H1 (cell line): ENCODE measurements around the gene B4GALNT3. TPM values are rescaled to one million over a fixed set of nuclear protein-coding genes. Genes with fewer than 3 reads are reported as not detected.
A peak's percentile ranks its signal among the peaks of the same experiment; 100 is the strongest.

Experiments used
- CTCF ChIA-PET: fragments of 300-600 bp; sonication (Branson Sonifier 250); formaldehyde crosslinking; loops from one replicate; lab custom pipeline; 2021; ENCODE audit not compliant: partially characterized antibody; lab: Charles Lee
- POLR2A ChIA-PET: fragments of 300-600 bp; sonication (Branson Sonifier 250); formaldehyde crosslinking; loops from one replicate; lab custom pipeline; 2021; ENCODE audit warnings: inconsistent platforms; ENCODE audit not compliant: partially characterized antibody; lab: Charles Lee
- DNase-seq, 2 experiments: peaks; one replicate each; pipeline versions ENCODE4 v3.0.0 to v3.0.0-alpha.2; 2010 to 2022; ENCODE audit warnings: low spot score in 2 of 2, low read depth in 1 of 2, mixed read lengths in 1 of 2
- FAIRE-seq: peaks from 2 replicates; lab custom pipeline; 2011; peaks lifted over from hg19 to GRCh38; lab: Jason Lieb, UNC
- H2AFZ ChIP-seq: 2 replicates; pipeline ENCODE4 v1.8.1; 2012; ENCODE audit warnings: low read length, inconsistent platforms
- H2AK5ac ChIP-seq: 2 replicates; pipeline ENCODE4 v1.6.1; 2013; ENCODE audit warnings: low read depth, low read length
- H2BK120ac ChIP-seq: replicated peaks from 2 replicates; pipeline ENCODE3; 2013; ENCODE audit warnings: low read depth, low read length, inconsistent platforms
- H2BK12ac ChIP-seq: 2 replicates; pipeline ENCODE4 v1.6.1; 2013; ENCODE audit warnings: low read depth, low read length
- H2BK15ac ChIP-seq: 2 replicates; pipeline ENCODE4 v1.6.1; 2013; ENCODE audit warnings: low read length
- H2BK20ac ChIP-seq: 2 replicates; pipeline ENCODE4 v1.6.1; 2013; ENCODE audit warnings: low read length
- H2BK5ac ChIP-seq: 2 replicates; pipeline ENCODE4 v1.6.1; 2013; ENCODE audit warnings: low read depth, low read length
- H3K14ac ChIP-seq: 2 replicates; pipeline ENCODE4 v1.6.1; 2013; ENCODE audit warnings: inconsistent platforms; ENCODE audit not compliant: insufficient read length
- H3K18ac ChIP-seq: 2 replicates; pipeline ENCODE4 v1.6.1; 2013; ENCODE audit warnings: low read length; ENCODE audit errors: extremely low read depth
- H3K23ac ChIP-seq: 2 replicates; pipeline ENCODE4 v1.6.1; 2013; ENCODE audit warnings: inconsistent platforms; ENCODE audit not compliant: insufficient read length
- H3K23me2 ChIP-seq: 2 replicates; pipeline ENCODE4 v1.6.1; 2013; ENCODE audit warnings: low read depth, low read length
- H3K27ac ChIP-seq: 2 replicates; pipeline ENCODE4 v1.6.1; 2011; ENCODE audit warnings: low read depth, low read length, inconsistent platforms
- H3K27me3 ChIP-seq, 4 experiments: replicated peaks in 1 of 4; 1 replicate in 1 of 4; 2 replicates in 3 of 4; pipeline versions ENCODE4 v1.6.1 to v1.8.1; 2011 to 2013; ENCODE audit warnings: low read length in 3 of 4, mild to moderate bottlenecking in 3 of 4, inconsistent platforms in 2 of 4, mixed read lengths in 2 of 4, moderate library complexity in 1 of 4; ENCODE audit not compliant: control insufficient read depth in 3 of 4, insufficient read depth in 3 of 4; ENCODE audit errors: extremely low read depth in 1 of 4
- H3K36me3 ChIP-seq, 4 experiments: 2 replicates each; pipeline versions ENCODE4 v1.6.1 to v1.8.1; 2011 to 2013; ENCODE audit warnings: mild to moderate bottlenecking in 4 of 4, low read length in 3 of 4, moderate library complexity in 2 of 4, control low read depth in 1 of 4, inconsistent platforms in 1 of 4; ENCODE audit not compliant: insufficient read depth in 4 of 4, control insufficient read depth in 2 of 4
- H3K4ac ChIP-seq: replicated peaks from 2 replicates; pipeline ENCODE3; 2013; ENCODE audit warnings: low read length, low read depth, mixed read lengths, inconsistent platforms; ENCODE audit not compliant: insufficient read length
- H3K4me1 ChIP-seq, 4 experiments: replicated peaks in 1 of 4; 1 replicate in 1 of 4; 2 replicates in 3 of 4; pipeline versions ENCODE4 v1.6.1 to v1.8.1; 2011 to 2013; ENCODE audit warnings: low read length in 3 of 4, inconsistent platforms in 2 of 4, mixed read lengths in 1 of 4; ENCODE audit not compliant: insufficient read depth in 4 of 4, control insufficient read depth in 3 of 4
- H3K4me2 ChIP-seq, 2 experiments: 2 replicates each; pipeline versions ENCODE4 v1.6.1 to v1.8.1; 2011 to 2013; ENCODE audit warnings: low read depth in 2 of 2, low read length in 2 of 2, control low read depth in 1 of 2, inconsistent platforms in 1 of 2, mild to moderate bottlenecking in 1 of 2; ENCODE audit not compliant: insufficient read depth in 1 of 2
- H3K4me3 ChIP-seq, 4 experiments: fragments of 200-600, 300-600 bp in 1 of 4; sonication (generic), shearing (Covaris generic), sonication (Bioruptor Twin) in 1 of 4; 2 replicates each; pipeline versions ENCODE4 v1.5.1 to v1.8.1; 2011 to 2016; ENCODE audit warnings: low read length in 4 of 4, low read depth in 3 of 4, control low read depth in 2 of 4, inconsistent platforms in 2 of 4, mild to moderate bottlenecking in 2 of 4, mixed read lengths in 1 of 4, moderate library complexity in 1 of 4; ENCODE audit not compliant: insufficient read depth in 2 of 4; ENCODE audit errors: extremely low read depth in 1 of 4
- H3K56ac ChIP-seq: replicated peaks from 2 replicates; pipeline ENCODE3; 2013; ENCODE audit warnings: low read depth, mild to moderate bottlenecking, mixed read lengths, low read length, inconsistent platforms; ENCODE audit not compliant: insufficient read length
- H3K79me1 ChIP-seq: 2 replicates; pipeline ENCODE4 v1.6.1; 2013; ENCODE audit warnings: low read depth, low read length, control low read depth
- H3K79me2 ChIP-seq, 2 experiments: 2 replicates each; pipeline versions ENCODE4 v1.6.1 to v1.8.1; 2012 to 2013; ENCODE audit warnings: low read length in 2 of 2, mild to moderate bottlenecking in 2 of 2, inconsistent platforms in 1 of 2; ENCODE audit not compliant: insufficient read depth in 2 of 2, control insufficient read depth in 1 of 2
- H3K9ac ChIP-seq, 4 experiments: replicated peaks in 1 of 4; 1 replicate in 1 of 4; 2 replicates in 3 of 4; pipeline versions ENCODE4 v1.6.1 to v1.8.1; 2011 to 2013; ENCODE audit warnings: low read depth in 3 of 4, low read length in 3 of 4, control low read depth in 2 of 4, mild to moderate bottlenecking in 2 of 4, moderate library complexity in 2 of 4, inconsistent platforms in 1 of 4; ENCODE audit errors: extremely low read depth in 1 of 4
- H3K9me3 ChIP-seq, 2 experiments: 2 replicates each; pipeline versions ENCODE4 v1.6.1 to v1.8.1; 2012 to 2013; ENCODE audit warnings: mild to moderate bottlenecking in 2 of 2, moderate library complexity in 2 of 2, control low read depth in 1 of 2, inconsistent platforms in 1 of 2, low read depth in 1 of 2, low read length in 1 of 2, mixed read lengths in 1 of 2; ENCODE audit not compliant: insufficient read depth in 2 of 2
- H4K20me1 ChIP-seq, 2 experiments: replicated peaks in 1 of 2; 2 replicates each; pipeline versions ENCODE3 to v1.8.1; 2011 to 2013; ENCODE audit warnings: inconsistent platforms in 2 of 2, low read length in 2 of 2, mild to moderate bottlenecking in 1 of 2; ENCODE audit not compliant: insufficient read depth in 2 of 2, control insufficient read depth in 1 of 2
- H4K5ac ChIP-seq: 2 replicates; pipeline ENCODE4 v1.6.1; 2013; ENCODE audit warnings: low read length, low read depth, mixed read lengths, inconsistent platforms; ENCODE audit not compliant: insufficient read length
- H4K8ac ChIP-seq: 2 replicates; pipeline ENCODE4 v1.8.0; 2013; ENCODE audit warnings: mild to moderate bottlenecking, moderate library complexity, low read length, inconsistent platforms; ENCODE audit not compliant: insufficient read depth; ENCODE audit errors: extremely low read depth
- H4K91ac ChIP-seq: replicated peaks from 2 replicates; pipeline ENCODE3; 2013; ENCODE audit warnings: low read length, mixed read lengths, inconsistent platforms; ENCODE audit not compliant: insufficient read length
- BCL11A ChIP-seq, 2 experiments: IDR thresholded peaks; one replicate each; pipeline ENCODE4 v1.6.1; 2011; ENCODE audit warnings: low read depth in 2 of 2, low read length in 2 of 2, mild to moderate bottlenecking in 2 of 2
- CBX5 ChIP-seq: fragments of 300-800, 300-1000 bp; sonication (generic); IDR thresholded peaks from 2 replicates; pipeline ENCODE4 v1.7.1; 2016; ENCODE audit warnings: antibody characterized with exemption, low read length, low read depth
- JUN ChIP-seq: IDR thresholded peaks from 2 replicates; pipeline ENCODE4 v1.6.1; 2011; ENCODE audit warnings: low read depth, mild to moderate bottlenecking, improper control_type of control experiment, low read length
- JUND ChIP-seq: IDR thresholded peaks from 2 replicates; pipeline ENCODE4 v1.6.1; 2011; ENCODE audit warnings: mild to moderate bottlenecking, improper control_type of control experiment, low read length
- RAD21 ChIP-seq, 2 experiments: IDR thresholded peaks in 1 of 2; conservative IDR thresholded peaks in 1 of 2; 2 replicates each; pipeline ENCODE4 v1.6.1; 2011; ENCODE audit warnings: low read depth in 2 of 2, low read length in 2 of 2, improper control_type of control experiment in 1 of 2, inconsistent platforms in 1 of 2, mild to moderate bottlenecking in 1 of 2, moderate library complexity in 1 of 2
- SAP30 ChIP-seq: fragments of 300-600 bp; sonication (generic); IDR thresholded peaks from 2 replicates; pipeline ENCODE4 v1.7.1; 2012; ENCODE audit warnings: low read length, moderate library complexity, mild to moderate bottlenecking, inconsistent platforms; ENCODE audit not compliant: insufficient read depth, insufficient replicate concordance
- SIN3A ChIP-seq, 2 experiments: IDR thresholded peaks in 1 of 2; conservative IDR thresholded peaks in 1 of 2; 2 replicates each; pipeline ENCODE4 v1.6.1; 2011 to 2012; ENCODE audit warnings: low read length in 2 of 2, improper control_type of control experiment in 1 of 2, low read depth in 1 of 2, mild to moderate bottlenecking in 1 of 2
- SP2 ChIP-seq: IDR thresholded peaks from 2 replicates; pipeline ENCODE4 v1.6.1; 2012; ENCODE audit warnings: mild to moderate bottlenecking, low read length, inconsistent platforms
- SUZ12 ChIP-seq: fragments of 200-600 bp; sonication (generic); IDR thresholded peaks from 2 replicates; pipeline ENCODE4 v1.6.1; 2012; ENCODE audit warnings: mild to moderate bottlenecking, inconsistent platforms, low read length, moderate library complexity, mixed read lengths
- TAF7 ChIP-seq: optimal IDR thresholded peaks from 2 replicates; pipeline ENCODE3; 2011; ENCODE audit warnings: low read depth, mild to moderate bottlenecking, inconsistent platforms, low read length, moderate library complexity, borderline replicate concordance
- WGBS, 2 experiments: shearing (Covaris generic) in 1 of 2; methylation state at CpG; one replicate each; pipeline versions ENCODE4 v1.1.6 to v1.1.7; 2013 to 2015; ENCODE audit warnings: low lambda C conversion rate in 2 of 2, mixed read lengths in 2 of 2, inconsistent platforms in 1 of 2, low coverage in 1 of 2, missing lambda C conversion rate in 1 of 2; ENCODE audit not compliant: insufficient replicate concordance in 2 of 2, insufficient coverage in 1 of 2, insufficient read length in 1 of 2; ENCODE audit errors: extremely low coverage in 1 of 2, missing lambda C conversion rate in 1 of 2; 5-methylcytosine and 5-hydroxymethylcytosine counted together
- polyA plus RNA-seq, 7 experiments: library from polyadenylated mRNA; depleted of rRNA in 3 of 7; stranded (reverse) in 5 of 7; unstranded in 2 of 7; fragments of >200 nt in 5 of 7; fragments of 200-250 nt in 2 of 7; gene quantifications; 1 replicate in 5 of 7; 2 replicates in 1 of 7; 4 replicates in 1 of 7; pipeline versions ENCODE4 v1.2.1 to v1.2.3, GENCODE V29; 2011 to 2013; ENCODE audit warnings: missing spikeins in 2 of 7, mixed read lengths in 2 of 7
- total RNA-seq: library from RNA; stranded (reverse); fragmentation: NEBNext Ultra II Directional; extraction: Animal tissue kit (Norgen Biotek cat#: 25700); gene quantifications from 2 replicates; pipeline ENCODE4 v1.2.1, GENCODE V29; 2021

Gene B4GALNT3
- total and polyA plus RNA-seq, 2 of the 8 experiments (the other 6 are each of a cell fraction or from before 2014, with no cell fraction given) = 12.5 to 20.3 TPM

GRCh38 chr12:579420-580110, 119.8 kb downstream of the B4GALNT3 start:
- peak overlapping the region; percentile 73; the same call in 1 of the 2 replicates for H2AFZ ChIP-seq
- H3K9ac ChIP-seq = no peak overlapping the region
- no peak overlapping the region for H4K8ac ChIP-seq
- H3K4me1 ChIP-seq = peaks cover 0 to 6% (median 2%) of the 10 kb centered on the region in 4 experiments; a peak in 5 of 7 replicates
- H3K23me2 ChIP-seq = peaks cover 4% of the 10 kb centered on the region; the same call in 1 of the 2 replicates
- no peak overlapping the region for H4K5ac ChIP-seq
- no peak overlapping the region for H2BK120ac ChIP-seq
- H3K56ac ChIP-seq = no peak overlapping the region
- no peak overlapping the region for H3K4me2 ChIP-seq
- H2BK5ac ChIP-seq = no peak overlapping the region
- H3K4ac ChIP-seq = no peak overlapping the region
- no peak overlapping the region for H2BK20ac ChIP-seq
- no peak overlapping the region for H3K27ac ChIP-seq
- peaks cover 0 to 3% of the 10 kb centered on the region in 2 experiments for H4K20me1 ChIP-seq
- no peak overlapping the region for H2BK15ac ChIP-seq
- DNase-seq (no peak), FAIRE-seq (no peak)
- H3K79me1 ChIP-seq = no peaks in the 10 kb centered on the region; the same call in 1 of the 2 replicates
- no peak overlapping the region for H4K91ac ChIP-seq
- WGBS, 2 experiments = 72% methylated on average over 9 of the region's 9 CpGs; no CpG with 5 or more reads in 1 of the 2 experiments
- H3K14ac ChIP-seq = no peak overlapping the region
- POLR2A ChIA-PET = interaction anchor here (1.2 kb wide), 1 partner anchor 171 kb away, joined by 3 read pairs; no protein-coding TSS in a partner anchor
- no peak overlapping the region for H3K18ac ChIP-seq
- no peak overlapping the region for H3K23ac ChIP-seq
- CTCF ChIA-PET = interaction anchor here (0.9 to 6.4 kb wide), 11 partner anchors 9 to 331 kb away, joined by 3 to 35 read pairs (median 6); partner anchors contain the start of gene WNK1
- H2BK12ac ChIP-seq = no peak overlapping the region
- no peaks in the 10 kb centered on the region for H3K9me3 ChIP-seq
- H2AK5ac ChIP-seq = no peak overlapping the region
- H3K79me2 ChIP-seq = no peaks in the 10 kb centered on the region
- H3K4me3 ChIP-seq = no peak overlapping the region
- H3K27me3 ChIP-seq = peaks cover 0 to 9% (median 7%) of the 10 kb centered on the region in 4 experiments; a peak in 6 of 7 replicates
- no peaks in the 10 kb centered on the region for H3K36me3 ChIP-seq
- TF ChIP-seq TAF7 (no peak), JUN (no peak), SP2 (no peak), RAD21 (IDR thresholded peaks at IDR 0.05 in 1 of 2, conservative IDR thresholded peaks at IDR 0.05 in 1 of 2; ENCODE audit: low read depth in 2 of 2, low read length in 2 of 2) (no peak), SUZ12 (no peak), SIN3A (conservative IDR thresholded peaks at IDR 0.05 in 1 of 2, IDR thresholded peaks at IDR 0.05 in 1 of 2; ENCODE audit: low read depth in 1 of 2, low read length in 2 of 2) (no peak), BCL11A (IDR thresholded peaks at IDR 0.05; ENCODE audit: low read depth in 2 of 2, low read length in 2 of 2) (no peak), CBX5 (no peak), SAP30 (no peak), JUND (no peak)
